GM21576 (cell line): Measurements from ENCODE around the gene ZNFX1.

Source experiments
- ATAC-seq: cut with Tn5 transposase; IDR thresholded peaks from one replicate; pipeline ENCODE4 v1.9.1; 2021; ENCODE audit warnings: mild to moderate bottlenecking, moderate library complexity; ENCODE audit not compliant: unreplicated experiment

ZNFX1 gene

GRCh38 chr20:49279677-49280462 is 2.0 kb upstream of the ZNFX1 start:
- no peak for ATAC-seq

GRCh38 chr20:49278818-49279676 is 1.2 kb upstream of the ZNFX1 start:
- ATAC-seq: no peak

GRCh38 chr20:49277786-49278035 is 146 bp downstream of the ZNFX1 start:
- ATAC-seq: no peak

GRCh38 chr20:49276961-49277785 is 684 bp downstream of the ZNFX1 start:
- ATAC-seq: no peak

GRCh38 chr20:49276161-49276960 is 1.5 kb downstream of the ZNFX1 start:
- ATAC-seq: no peak

GRCh38 chr20:49275636-49276035 is 2.2 kb downstream of the ZNFX1 start:
- ATAC-seq: no peak

- no peak for ATAC-seq
Observed at GRCh38 chr20:49275216-49275615, 2.6 kb downstream of the ZNFX1 start.

GRCh38 chr20:49273696-49274277 is 4.1 kb downstream of the ZNFX1 start:
- ATAC-seq: no peak

GRCh38 chr20:49272654-49273053 is 5.2 kb downstream of the ZNFX1 start:
- no peak for ATAC-seq

- no peak for ATAC-seq
Observed at GRCh38 chr20:49270736-49271135, 7.1 kb downstream of the ZNFX1 start.

GRCh38 chr20:49270177-49270576 is 7.7 kb downstream of the ZNFX1 start:
- ATAC-seq: no peak

GRCh38 chr20:49268600-49269365 is 9.1 kb downstream of the ZNFX1 start:
- ATAC-seq: no peak

GRCh38 chr20:49267327-49267726 is 10.5 kb downstream of the ZNFX1 start:
- ATAC-seq: no peak

- ATAC-seq: no peak
Observed at GRCh38 chr20:49262444-49262843, 15.4 kb downstream of the ZNFX1 start.

GRCh38 chr20:49261173-49261572 is 16.7 kb downstream of the ZNFX1 start:
- ATAC-seq: no peak

GRCh38 chr20:49260218-49260617 is 17.6 kb downstream of the ZNFX1 start:
- no peak for ATAC-seq

- ATAC-seq: no peak
Observed at GRCh38 chr20:49259799-49260198, 18.1 kb downstream of the ZNFX1 start.

GRCh38 chr20:49259284-49259683 is 18.6 kb downstream of the ZNFX1 start:
- ATAC-seq: no peak

- no peak for ATAC-seq
Observed at GRCh38 chr20:49256261-49256660, 21.6 kb downstream of the ZNFX1 start.
